UCSD-AML1 (cell line): Measurements from ENCODE around the gene NFASC.

Experiments
- DNase-seq: peaks from one replicate; lab custom pipeline; 2025; ENCODE audit not compliant: unreplicated experiment; lab: John Stamatoyannopoulos, UW

The NFASC gene

DNA sequence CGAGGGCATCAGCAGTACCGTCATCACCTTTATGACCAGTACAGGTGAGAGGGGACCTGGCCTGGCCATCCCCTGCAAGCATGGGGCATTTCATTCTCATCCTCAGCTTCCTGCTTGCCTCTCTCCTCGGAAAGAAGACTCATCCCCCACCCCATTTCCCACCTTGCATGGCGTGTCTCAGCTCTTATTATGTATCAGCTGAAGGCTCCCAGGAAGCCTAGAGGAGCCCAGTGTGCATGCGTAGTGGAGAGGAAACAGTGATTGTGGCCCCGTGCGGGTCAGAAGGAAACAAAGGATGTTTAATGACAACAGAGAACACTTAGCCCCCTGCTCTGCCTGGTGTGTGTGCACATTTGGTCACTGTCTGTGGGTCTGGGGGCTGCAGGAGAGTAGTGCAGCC lies 132.0 kb downstream of the NFASC start:
- no peak for DNase-seq

DNA sequence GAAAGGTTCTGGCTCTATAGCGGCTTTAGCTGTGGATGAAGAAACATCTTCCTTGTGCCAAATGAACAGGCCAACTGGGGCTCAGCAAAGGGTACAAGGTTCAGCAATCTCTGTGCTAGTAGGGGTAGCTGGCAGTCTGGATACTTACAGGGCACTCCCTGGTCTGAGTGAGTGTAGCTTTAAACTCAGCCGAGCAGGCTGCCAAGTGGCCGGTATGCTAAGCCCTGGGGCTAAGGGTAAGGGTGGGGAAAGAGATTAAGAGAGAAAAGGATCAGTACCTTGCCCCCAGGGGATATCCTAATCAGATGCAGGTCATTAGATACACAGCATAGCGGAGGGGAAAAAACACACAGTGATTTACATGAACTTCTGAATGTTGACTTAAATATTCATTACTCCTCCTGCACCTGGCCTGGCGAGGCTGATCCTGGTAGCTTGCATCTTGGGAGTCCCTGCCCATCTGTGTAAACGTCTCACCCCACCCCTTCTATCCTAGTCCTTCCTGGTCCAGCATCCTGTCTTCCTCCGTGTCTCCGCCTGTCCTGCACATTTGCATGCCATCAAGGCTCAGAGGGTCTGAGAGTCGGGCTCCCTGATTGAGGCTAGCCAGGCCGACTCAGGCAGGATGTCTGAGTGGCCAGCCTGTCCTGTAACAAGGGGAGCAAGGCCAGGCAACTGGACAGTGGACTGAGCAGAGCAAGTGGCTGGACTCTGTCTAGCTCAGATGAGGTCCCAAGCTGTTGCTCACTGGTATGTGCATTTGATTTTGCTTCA lies 132.9 kb downstream of the NFASC start:
- DNase-seq, result no peak

DNA sequence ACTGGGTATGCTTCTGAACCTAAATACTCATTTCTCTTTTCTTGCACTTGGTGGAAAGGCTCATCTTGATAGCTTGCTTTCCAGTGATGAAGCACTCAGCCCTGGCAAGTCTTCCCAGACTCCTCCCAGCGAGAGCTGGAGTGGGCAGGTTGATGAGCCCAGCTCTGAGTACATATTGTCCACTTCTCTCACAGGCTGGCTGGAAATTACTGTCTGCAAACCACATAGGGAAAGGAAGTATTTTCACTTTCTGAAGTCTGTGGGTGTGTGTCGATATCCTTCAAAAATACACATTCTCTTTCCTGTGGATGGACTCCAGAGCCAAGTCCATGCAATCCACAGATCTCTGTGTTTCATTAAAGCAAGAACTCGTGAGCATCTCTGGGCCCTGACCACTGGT lies 133.7 kb downstream of the NFASC start:
- DNase-seq, result no peak

DNA sequence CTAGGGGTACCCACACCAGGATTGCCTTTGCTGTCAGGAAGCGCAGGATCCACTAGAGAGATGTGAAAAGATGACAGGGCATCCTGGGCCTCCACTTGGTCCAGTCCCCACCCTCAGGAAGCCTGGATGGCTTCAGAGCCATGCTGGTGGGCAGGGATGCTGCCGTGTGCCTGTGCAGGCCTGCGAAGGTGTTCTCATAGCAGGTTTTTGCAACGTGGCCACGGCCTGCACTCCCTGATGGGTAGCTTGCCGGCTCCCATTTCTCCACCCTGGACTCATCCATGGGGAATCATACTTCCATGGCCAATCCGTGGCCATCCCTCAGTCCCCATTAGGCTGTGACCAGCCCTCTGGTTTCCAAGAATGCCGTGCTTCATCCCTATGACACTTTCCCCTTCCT lies 138.2 kb downstream of the NFASC start:
- no peak for DNase-seq

DNA sequence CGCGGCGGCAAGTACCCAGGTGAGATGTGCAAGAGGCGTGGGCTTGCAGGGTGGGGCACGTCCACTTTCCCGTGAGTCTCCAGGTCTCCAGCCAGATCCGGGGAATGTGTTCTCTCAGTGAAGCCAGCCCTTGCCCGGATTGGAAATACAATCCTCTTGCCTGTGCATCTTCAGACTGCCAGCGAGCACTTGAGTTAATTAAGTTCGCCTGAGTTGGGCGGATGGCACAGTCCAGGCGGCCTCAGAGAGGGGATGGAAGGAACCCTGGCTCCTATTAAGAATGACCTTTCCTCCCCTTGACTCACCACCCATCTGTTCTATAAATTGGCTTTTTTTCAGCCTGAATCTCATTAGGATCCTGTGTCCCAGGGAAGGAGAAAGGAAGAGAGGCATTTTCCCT lies 139.0 kb downstream of the NFASC start:
- DNase-seq, result no peak

DNA sequence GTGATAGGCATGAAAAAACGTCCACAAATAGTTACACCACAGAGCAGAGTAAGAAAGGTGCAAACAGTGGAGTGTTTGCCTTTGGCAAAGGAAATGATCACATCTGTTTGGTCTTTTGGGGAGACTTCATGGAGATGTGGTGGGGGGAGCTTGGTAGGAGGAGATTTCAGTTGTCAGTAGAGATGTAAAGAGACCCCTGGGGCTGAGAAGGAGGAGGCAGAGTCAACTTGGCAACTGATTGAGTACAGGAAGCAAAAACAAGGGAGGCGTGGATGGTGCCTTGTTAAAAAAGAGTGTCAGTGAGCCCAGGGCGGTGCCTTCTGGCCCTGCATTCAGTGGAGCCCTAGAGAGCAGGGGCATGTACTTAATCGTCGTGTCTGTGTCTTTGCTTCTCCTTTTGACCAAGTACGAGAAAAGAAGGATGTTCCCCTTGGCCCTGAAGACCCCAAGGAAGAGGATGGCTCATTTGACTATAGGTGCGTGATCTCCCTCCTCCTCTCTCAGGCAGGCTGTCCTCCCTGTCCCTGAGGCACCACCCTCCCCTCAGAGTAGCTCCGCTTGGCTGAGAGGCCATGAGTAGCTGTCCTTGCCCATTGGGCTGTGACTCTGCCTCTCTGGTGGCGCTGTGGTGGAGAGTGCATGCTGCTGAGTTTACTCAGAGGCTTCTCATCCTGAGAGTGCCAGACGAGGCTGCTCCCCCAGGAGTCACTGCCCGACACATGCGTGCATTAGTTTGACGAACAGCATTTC lies 141.9 kb downstream of the NFASC start:
- DNase-seq, result no peak

DNA sequence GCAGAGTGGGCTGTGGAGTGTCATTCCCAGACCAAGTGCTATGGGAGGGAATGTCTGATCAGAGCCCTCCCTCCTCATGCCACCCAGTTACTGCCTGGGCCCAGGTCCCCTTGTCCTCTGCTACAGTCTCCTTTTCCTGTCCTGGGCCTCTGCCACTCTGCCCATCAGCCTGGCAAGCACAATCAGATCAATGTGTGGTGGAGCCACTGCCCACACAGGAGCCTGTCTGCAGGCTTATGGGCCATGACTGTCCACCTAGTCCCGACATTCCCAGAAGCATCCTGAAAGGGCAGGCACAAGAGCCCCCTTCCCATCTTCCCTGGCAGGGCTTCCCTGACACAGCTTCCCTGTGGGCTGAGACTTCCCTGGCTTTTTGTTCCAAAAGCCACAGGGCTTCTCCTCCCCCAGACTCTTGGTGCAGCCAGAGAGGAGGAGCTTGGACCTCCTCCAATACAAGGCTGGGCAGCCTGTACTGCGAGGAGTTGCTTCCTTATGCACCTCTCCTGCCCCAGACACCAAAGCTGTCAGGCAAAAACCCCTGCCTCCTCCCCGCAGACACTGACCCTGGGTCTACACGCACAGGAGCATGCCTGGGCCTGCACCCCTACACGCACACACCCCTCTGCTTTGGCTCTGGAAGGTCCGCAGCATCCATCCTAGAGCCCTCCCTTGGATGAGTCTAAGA lies 143.2 kb downstream of the NFASC start:
- DNase-seq, result peak; percentile 32

DNA sequence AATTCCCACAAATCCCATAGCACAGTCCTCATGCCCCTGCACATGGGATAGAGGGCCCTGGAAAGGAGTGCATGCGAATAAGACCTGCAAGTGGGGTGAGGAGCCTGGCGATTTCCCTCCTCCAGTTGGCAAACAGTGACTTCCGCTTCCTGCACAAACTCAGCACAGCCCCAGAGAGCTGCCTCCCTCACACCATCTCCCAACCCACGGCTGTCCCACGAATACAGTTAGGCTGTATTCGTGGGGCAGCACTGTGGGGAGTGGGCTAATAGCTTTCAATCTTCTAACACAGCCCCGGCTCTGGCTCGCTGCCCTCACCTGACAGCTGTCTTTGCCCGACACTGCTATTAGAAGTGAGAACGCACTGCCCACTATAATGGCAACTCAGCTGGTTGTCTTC lies 144.1 kb downstream of the NFASC start:
- peak; percentile 22 for DNase-seq

DNA sequence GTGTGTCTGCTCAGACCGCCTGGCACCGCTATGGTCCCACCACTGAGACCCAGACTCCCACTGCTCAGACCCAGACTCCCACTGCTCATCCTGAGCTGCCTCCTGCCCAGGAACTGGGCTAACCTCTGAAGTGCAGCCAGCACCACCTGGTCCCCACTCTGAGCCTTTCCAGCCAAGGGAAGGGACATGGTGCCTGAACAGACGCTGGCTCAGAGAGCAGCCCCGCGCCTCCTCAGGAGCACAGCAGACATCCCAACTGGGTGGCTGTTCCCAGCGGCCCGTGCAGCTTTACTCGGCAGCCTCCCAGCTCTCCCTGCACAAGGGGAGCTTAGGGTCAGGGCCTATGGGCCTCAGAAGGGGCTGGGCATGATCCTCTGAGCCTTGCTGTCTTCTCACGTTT lies 144.6 kb downstream of the NFASC start:
- DNase-seq, result no peak

DNA sequence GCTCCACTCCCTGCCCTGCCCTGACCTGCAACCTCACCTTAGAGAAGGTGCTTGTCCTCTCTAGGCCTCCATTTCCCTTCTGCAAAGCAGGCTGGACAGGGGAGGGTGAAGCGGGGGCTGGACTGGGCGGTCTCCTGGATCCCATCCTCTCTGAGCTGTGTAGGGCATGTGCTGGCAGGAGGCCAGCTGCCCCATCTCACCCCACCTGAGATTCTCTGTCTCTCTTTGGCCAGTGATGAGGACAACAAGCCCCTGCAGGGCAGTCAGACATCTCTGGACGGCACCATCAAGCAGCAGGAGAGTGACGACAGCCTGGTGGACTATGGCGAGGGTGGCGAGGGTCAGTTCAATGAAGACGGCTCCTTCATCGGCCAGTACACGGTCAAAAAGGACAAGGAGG lies 145.4 kb downstream of the NFASC start:
- no peak for DNase-seq

DNA sequence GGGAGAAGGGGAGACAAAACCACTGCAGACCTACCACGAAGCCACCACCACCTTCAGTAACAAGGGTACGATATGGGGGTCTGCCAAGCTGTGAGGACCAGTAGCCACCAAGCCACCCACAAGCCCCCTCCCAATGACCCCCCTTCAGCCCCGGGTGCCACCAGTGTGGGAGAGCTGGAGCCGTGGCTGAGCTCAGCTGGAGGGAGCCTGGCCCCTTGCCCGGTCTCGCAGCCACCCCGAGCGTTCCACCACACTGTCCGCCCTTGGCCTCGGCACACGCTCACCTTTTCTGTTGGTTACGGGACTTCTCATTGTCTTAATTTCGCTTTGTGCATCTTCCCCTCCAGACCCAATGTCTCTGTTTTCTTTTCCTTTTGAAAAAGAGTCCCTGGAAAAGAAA lies 145.9 kb downstream of the NFASC start:
- no peak for DNase-seq

DNA sequence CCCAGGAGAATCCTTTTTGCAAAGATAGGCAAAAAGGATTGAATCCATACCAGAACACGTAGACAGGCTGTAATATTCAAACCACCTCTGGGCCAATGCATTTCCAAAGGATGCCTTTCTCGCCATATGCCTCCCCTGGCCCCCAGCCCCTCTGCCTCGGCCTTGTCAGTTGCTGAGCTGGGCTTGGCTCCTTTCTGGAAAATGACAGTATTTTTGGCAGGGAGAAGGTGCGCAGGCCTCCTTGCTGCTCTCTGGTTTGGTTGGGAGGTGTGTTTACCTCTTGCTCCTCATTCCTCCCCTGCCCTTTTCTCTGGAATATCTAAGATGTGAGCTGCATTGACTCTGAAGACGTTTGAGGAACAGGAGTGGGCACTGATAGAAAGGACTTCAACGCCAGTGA lies 146.3 kb downstream of the NFASC start:
- DNase-seq, result no peak

DNA sequence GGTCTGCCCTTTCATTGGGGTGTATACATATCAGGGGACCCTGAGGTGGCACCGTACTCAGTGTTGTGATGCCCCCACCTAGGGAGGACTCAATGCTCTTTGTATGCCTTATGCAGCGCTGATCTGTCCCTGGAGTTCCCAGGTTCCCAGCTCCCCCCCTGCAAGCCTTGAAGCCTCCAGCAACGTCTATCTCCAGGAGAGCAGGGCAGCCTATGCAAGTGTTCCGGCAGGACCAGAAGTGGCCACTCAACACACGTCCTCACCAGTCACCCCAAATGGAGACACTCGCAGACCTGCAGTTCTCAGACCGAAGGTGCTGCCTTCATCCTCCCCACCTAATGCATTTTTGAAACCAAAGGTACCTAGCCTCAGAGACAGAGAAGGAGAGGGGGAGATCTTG lies 147.1 kb downstream of the NFASC start:
- no peak for DNase-seq

DNA sequence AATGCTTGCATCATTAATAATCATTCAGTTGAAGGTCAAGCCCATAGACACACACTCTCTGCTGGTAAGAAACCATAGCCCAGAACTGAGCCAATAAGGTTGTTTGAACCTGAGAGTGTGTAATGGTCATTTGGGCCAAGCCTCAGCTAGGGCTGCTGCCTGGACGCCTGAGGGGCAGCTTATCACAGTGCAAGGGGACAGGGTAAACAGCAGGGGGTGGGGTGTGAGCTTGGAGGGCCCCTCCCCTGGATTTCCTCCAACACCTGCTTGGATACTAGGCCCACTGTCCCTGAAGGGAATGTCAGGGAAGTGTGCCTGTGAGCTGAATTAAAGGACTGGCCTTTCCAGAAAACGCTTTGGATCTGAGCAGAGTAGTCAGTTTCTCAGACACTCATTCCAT lies 147.7 kb downstream of the NFASC start:
- DNase-seq, result no peak

DNA sequence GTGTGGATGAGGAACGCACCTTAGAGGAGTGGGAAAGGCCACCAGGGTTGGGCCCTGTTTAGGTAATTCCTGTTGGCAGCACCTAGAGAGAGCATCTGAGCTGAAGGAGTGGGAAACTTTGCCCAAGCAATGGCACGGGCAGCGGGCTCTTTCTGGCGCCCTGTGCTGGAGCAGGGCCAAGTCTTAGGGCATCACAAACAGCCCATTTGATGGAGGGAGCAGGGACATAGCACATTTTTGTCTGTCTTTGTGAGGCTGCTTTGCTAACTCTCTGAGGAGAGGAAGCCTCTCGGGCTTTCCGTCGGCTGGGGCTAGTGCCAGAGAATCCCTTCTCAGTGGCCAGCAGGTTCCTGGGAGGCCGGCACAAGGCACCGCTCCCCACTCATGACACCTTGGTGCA lies 149.8 kb downstream of the NFASC start:
- no peak for DNase-seq

DNA sequence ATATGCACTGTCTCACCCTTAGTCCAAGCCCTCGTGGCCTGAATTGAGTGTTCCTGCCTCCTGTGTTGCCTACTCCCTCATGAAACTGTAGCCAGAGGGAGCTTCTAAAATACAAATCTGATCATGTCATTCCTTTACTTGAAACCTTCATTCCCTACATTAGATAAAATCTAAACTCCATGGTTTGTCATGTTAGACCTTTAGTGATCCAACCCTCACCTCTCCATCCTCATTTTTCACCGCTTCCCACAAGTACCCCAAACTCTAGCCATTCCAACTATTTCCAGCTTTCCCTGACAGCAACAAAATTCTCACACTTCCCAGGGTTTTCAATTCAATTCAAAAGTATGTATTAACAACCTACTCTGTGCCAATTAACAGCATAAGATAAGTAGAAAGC lies 154.0 kb downstream of the NFASC start:
- DNase-seq, result no peak

DNA sequence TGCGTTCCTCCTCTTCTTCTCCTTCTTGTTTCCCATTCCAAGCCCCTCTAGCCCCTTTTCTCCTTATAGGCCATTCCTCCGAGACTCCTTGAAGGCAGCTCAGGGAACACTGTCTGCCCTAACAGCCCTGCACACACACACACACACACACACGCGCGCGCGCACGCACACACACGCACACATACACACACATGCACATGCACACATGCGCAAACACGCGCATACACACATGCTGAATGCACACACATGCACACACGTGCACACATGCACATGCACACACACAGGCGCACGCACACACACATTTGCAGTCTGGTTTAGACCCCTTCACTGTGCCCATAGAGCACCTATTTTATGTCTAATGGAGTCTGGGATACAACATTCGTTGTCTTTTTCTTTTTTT lies 154.6 kb downstream of the NFASC start:
- no peak for DNase-seq

DNA sequence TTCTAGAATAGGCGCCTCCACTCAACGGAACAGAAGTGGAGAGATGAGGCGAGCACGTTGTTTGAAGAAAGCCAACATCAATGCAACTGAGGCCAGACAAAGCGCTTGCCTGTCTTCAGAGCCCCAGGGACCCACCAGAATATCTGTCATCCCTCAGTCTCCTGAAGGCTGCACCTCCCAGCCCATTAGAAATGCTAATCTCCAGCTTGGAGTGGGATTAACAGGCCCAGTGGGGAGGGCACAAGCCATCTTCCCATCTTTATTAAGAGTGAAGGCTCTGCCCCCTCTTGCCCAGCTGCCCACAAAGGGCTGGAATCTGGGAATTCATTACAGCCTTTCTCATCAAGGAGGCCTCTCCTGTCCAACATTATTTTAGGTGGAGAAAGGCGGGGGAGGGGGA lies 155.5 kb downstream of the NFASC start:
- DNase-seq, result no peak

DNA sequence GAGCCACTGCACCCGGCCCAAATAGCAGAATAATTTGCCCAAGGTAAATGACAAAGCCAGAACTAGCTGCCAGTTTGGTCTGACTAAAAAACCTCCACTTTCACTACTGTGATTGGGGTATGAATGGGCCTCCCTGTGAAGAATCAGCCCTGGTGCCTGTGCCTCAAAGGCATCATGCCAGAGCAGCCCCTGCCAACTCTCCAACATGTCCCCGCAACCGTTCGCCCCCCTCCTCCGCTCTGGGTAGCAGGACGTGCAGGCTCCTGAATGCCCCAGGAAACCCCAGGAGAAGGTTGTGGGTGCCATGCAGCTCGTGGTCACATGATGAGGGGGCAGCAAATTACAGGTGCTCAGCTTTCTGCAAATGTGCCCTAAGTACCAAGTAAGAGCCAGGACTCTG lies 157.7 kb downstream of the NFASC start:
- no peak for DNase-seq

DNA sequence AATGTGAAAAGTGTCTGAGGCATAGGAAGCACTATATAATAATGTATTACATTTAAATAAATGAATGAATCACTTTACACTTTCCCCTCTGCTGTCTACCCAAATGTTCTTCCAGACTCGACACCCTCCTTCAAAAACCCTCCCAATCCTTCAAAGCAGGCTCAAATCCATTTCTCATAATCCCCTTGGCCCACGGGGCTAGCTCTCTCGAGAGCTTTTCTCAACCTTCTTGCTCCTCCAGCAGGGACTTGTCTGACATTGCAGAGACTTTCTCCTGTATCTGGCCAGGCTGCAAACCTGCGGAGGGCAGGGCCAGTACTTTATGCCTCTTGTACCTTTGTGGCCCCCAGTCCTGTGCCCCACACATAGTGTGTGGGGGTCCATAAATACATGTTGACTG lies 158.3 kb downstream of the NFASC start:
- DNase-seq, result no peak

DNA sequence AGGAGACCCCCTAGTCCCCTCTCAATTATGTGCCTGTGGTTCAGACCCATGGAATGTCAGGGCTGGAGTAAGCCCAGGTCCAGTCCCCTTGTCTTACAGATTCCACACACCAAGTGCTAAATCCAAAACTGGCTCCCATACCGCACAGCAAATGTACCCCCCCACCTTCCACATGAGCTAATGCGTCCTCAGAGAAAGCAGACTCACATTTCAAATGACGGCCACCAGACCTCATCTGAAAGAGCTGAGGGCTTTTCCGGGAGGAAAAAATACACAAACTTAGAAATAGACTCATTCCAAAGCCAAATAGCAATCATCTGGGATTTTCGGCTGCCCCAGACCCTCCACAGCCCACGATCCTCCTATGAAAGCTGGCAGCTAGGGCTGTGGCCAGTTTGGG lies 159.6 kb downstream of the NFASC start:
- DNase-seq, result no peak

DNA sequence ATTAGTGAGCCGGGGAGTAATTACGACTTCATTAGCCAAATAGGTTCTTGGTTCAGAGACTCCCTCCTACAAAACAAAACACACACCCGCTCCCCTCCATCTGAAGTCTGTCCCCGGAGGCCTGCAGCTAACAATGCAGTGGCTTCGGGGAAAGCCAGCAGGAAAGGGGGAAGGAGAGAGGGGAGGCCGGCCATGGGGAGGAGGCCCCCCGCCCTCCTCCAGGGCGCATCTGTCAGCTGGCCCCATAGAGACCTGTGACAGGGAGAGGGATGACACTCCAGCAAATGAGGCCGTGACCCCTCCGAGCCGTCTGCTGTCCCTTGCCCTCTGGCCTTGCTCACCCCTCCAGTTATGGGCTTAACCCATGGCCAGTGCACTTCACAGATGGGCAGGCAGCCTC lies 160.2 kb downstream of the NFASC start:
- no peak for DNase-seq
